Kidney tubule cell (primary cell): ENCODE results near the gene PCMTD2.
"Not testable (repeated sequence)": the region's sequence is repeated elsewhere in the genome, so short reads cannot be mapped to it uniquely, and the experiment has no call there.

Experiments used
- DNase-seq: peaks from one replicate; pipeline ENCODE4 v3.0.0-alpha.2; 2018; ENCODE audit warnings: low spot score

PCMTD2 gene

GRCh38 chr20:64224351-64225170, 31.0 kb upstream of the PCMTD2 start:
- DNase-seq: peak; percentile 94

GRCh38 chr20:64225171-64225595, 30.4 kb upstream of the PCMTD2 start:
- no peak for DNase-seq

GRCh38 chr20:64225828-64226598, 29.5 kb upstream of the PCMTD2 start:
- no peak for DNase-seq

GRCh38 chr20:64226686-64227580, 28.6 kb upstream of the PCMTD2 start:
- no peak for DNase-seq

GRCh38 chr20:64228086-64228653, 27.4 kb upstream of the PCMTD2 start:
- DNase-seq: no peak

GRCh38 chr20:64228751-64229506, 26.6 kb upstream of the PCMTD2 start:
- DNase-seq: no peak

GRCh38 chr20:64229507-64230061, 26.0 kb upstream of the PCMTD2 start:
- DNase-seq: no peak

GRCh38 chr20:64230461-64231145, 24.9 kb upstream of the PCMTD2 start:
- no peak for DNase-seq

- DNase-seq: no peak
Measured at GRCh38 chr20:64231621-64232550, 23.7 kb upstream of the PCMTD2 start.

GRCh38 chr20:64232794-64233193, 22.8 kb upstream of the PCMTD2 start:
- DNase-seq: peak; percentile 39

- DNase-seq: no peak
Measured at GRCh38 chr20:64233725-64234124, 21.8 kb upstream of the PCMTD2 start.

GRCh38 chr20:64234291-64234791, 21.2 kb upstream of the PCMTD2 start:
- no peak for DNase-seq

- not testable (repeated sequence) for DNase-seq
Measured at GRCh38 chr20:64234921-64235565, 20.5 kb upstream of the PCMTD2 start.

GRCh38 chr20:64236137-64237088, 19.1 kb upstream of the PCMTD2 start:
- DNase-seq: no peak

GRCh38 chr20:64237316-64237715, 18.2 kb upstream of the PCMTD2 start:
- no peak for DNase-seq

GRCh38 chr20:64238115-64238825, 17.3 kb upstream of the PCMTD2 start:
- no peak for DNase-seq
